Stimulated activated effector memory CD8-positive, alpha-beta T cell treated with anti-CD3 and anti-CD28 coated beads, Interleukin-12 subunit alpha, Interleukin-12 subunit beta, amount 100 ng/mL, for 72 hours (primary cell): Measurements from ENCODE around the gene BRCA1.
A peak's percentile ranks its signal among the peaks of the same experiment; 100 is the strongest.
"Not testable (repeated sequence)": the region's sequence is repeated elsewhere in the genome, so short reads cannot be mapped to it uniquely, and the experiment has no call there.

Experiments used
- ATAC-seq: fragments of 150-1000 bp; cut with Tn5 transposase; 2 replicates; pipeline ENCODE4 v1.10.0; 2021
- DNase-seq, 2 donors: peaks; one replicate each; pipeline ENCODE4 v3.0.0; 2021 to 2022; ENCODE audit warnings: low spot score in 2 of 2
- H3K27ac Mint-ChIP-seq: one replicate; pipeline ENCODE4 v1.8.0; 2022; ENCODE audit warnings: mild to moderate bottlenecking, mixed read lengths
- H3K36me3 Mint-ChIP-seq: one replicate; pipeline ENCODE4 v1.8.0; 2022; ENCODE audit warnings: mild to moderate bottlenecking, mixed read lengths
- H3K4me1 Mint-ChIP-seq: one replicate; pipeline ENCODE4 v1.8.0; 2022; ENCODE audit warnings: mixed read lengths
- H3K4me3 Mint-ChIP-seq: one replicate; pipeline ENCODE4 v1.8.0; 2022; ENCODE audit warnings: mild to moderate bottlenecking, mixed read lengths
- H3K9me3 Mint-ChIP-seq: one replicate; pipeline ENCODE4 v1.8.0; 2022; ENCODE audit warnings: mixed read lengths

The BRCA1 gene

DNA sequence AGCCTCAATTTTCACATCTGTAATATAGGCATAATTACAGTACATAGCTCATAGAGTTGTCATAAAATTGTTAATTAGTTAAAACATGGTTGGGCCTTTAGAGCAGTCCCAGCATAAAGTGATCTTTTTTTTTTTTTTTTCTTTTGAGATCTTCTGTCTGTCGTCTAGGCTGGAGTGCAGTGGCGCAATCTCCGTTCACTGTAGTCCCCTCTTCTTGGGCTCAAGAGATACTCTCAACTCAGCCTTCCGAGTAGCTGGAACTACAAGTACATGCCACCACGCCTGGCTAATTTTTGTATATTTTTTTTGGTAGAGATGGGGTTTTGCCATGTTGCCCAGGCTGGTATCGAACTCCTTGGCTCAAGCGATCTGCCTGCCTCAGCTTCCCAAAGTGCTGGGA lies 69.1 kb downstream of the BRCA1 start:
- H3K27ac Mint-ChIP-seq: no peak overlapping the region
- H3K4me3 Mint-ChIP-seq: no peak overlapping the region
- peaks cover 73% of the 10 kb centered on the region for H3K36me3 Mint-ChIP-seq
- ATAC-seq: no peak
- DNase-seq: no peak
- H3K4me1 Mint-ChIP-seq: no peaks in the 10 kb centered on the region
- no peaks in the 10 kb centered on the region for H3K9me3 Mint-ChIP-seq

- ATAC-seq: not testable (repeated sequence)
- H3K36me3 Mint-ChIP-seq: peaks cover 87% of the 10 kb centered on the region
These were observed 72.2 kb downstream of the BRCA1 start for GRCh38 chr17:43053008-43053407.

DNA sequence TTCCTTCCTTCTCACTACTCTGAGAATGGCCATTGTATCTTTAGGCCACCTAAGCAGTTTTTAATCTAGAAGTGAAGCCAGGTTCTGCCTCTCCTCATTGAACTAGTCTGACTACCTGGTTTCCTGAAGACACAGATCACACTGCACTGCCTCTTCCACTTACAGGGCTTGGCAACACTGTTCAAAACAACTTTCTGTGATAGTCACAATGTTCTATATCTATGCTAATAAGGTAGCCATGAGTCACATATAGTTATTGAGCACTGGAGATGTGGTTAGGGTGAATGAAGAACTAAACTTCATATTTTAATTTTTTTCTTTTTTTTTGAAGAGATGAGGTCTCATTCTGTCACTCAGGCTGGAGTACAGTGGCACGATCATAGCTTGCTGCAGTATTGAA lies 73.2 kb downstream of the BRCA1 start:
- Mint-ChIP-seq H3K4me1 (no peaks in the 10 kb centered on the region), H3K9me3 (no peaks in the 10 kb centered on the region), H3K4me3 (no peak overlapping the region), H3K36me3 (peaks cover 83% of the 10 kb centered on the region), H3K27ac (no peak overlapping the region)
- DNase-seq (no peak), ATAC-seq (no peak)

More at GRCh38 chr17:43053008-43053407, 72.2 kb downstream of the BRCA1 start:
- H3K9me3 Mint-ChIP-seq, H3K4me3 Mint-ChIP-seq, H3K4me1 Mint-ChIP-seq, DNase-seq, H3K27ac Mint-ChIP-seq: not testable (repeated sequence)

- DNase-seq: no peak
- ATAC-seq: no peak
- H3K36me3 Mint-ChIP-seq: peaks cover 37% of the 10 kb centered on the region
- H3K4me1 Mint-ChIP-seq: no peaks in the 10 kb centered on the region
- H3K9me3 Mint-ChIP-seq: no peaks in the 10 kb centered on the region
- no peak overlapping the region for H3K4me3 Mint-ChIP-seq
- H3K27ac Mint-ChIP-seq: no peak overlapping the region
These were observed 81.1 kb downstream of the BRCA1 start for GRCh38 chr17:43044024-43044423.

DNA sequence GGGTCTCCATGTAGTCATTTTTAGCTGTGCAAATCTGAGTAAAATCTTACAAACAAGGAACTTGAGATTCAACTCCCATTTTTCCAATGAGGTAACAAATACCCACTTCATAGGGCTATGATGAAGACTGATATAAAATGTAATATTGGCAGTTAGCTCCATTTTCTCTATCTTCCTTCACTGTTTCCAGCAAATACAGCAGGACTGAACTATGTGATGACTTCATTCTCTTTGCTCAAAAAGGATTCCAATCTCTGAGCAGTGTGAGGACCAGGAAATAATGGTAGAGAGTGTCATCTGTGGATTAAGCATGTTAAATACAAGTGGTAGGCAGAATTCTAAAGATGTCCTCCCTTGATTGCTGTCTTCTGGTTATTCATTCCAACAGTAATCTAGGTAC lies 81.9 kb downstream of the BRCA1 start:
- peaks cover 32% of the 10 kb centered on the region for H3K36me3 Mint-ChIP-seq
- DNase-seq: no peak
- ATAC-seq: no peak
- no peak overlapping the region for H3K4me3 Mint-ChIP-seq
- no peak overlapping the region for H3K27ac Mint-ChIP-seq
- no peaks in the 10 kb centered on the region for H3K4me1 Mint-ChIP-seq
- no peaks in the 10 kb centered on the region for H3K9me3 Mint-ChIP-seq

GRCh38 chr17:43042025-43042628 lies 83.0 kb downstream of the BRCA1 start:
- DNase-seq (no peak), ATAC-seq (no peak)
- no peaks in the 10 kb centered on the region for H3K4me1 Mint-ChIP-seq
- H3K27ac Mint-ChIP-seq: peak overlapping the region; percentile 14
- H3K4me3 Mint-ChIP-seq: no peak overlapping the region
- peaks cover 24% of the 10 kb centered on the region for H3K36me3 Mint-ChIP-seq
- H3K9me3 Mint-ChIP-seq: no peaks in the 10 kb centered on the region

GRCh38 chr17:43040655-43041054 lies 84.5 kb downstream of the BRCA1 start:
- Mint-ChIP-seq H3K27ac (no peak overlapping the region), H3K9me3 (no peaks in the 10 kb centered on the region), H3K4me1 (no peaks in the 10 kb centered on the region), H3K4me3 (no peak overlapping the region), H3K36me3 (peaks cover 9% of the 10 kb centered on the region)
- ATAC-seq (no peak), DNase-seq (no peak)

- H3K4me1 Mint-ChIP-seq: no peaks in the 10 kb centered on the region
- no peak overlapping the region for H3K27ac Mint-ChIP-seq
- no peaks in the 10 kb centered on the region for H3K9me3 Mint-ChIP-seq
- DNase-seq (no peak), ATAC-seq (no peak)
- H3K36me3 Mint-ChIP-seq: no peaks in the 10 kb centered on the region
- H3K4me3 Mint-ChIP-seq: no peak overlapping the region
These were observed 85.5 kb downstream of the BRCA1 start for GRCh38 chr17:43039646-43040045.

GRCh38 chr17:43034894-43035293 lies 90.3 kb downstream of the BRCA1 start:
- Mint-ChIP-seq H3K27ac (peak overlapping the region; percentile 4), H3K4me1 (no peaks in the 10 kb centered on the region), H3K9me3 (no peaks in the 10 kb centered on the region), H3K36me3 (no peaks in the 10 kb centered on the region), H3K4me3 (no peak overlapping the region)
- ATAC-seq (no peak), DNase-seq (no peak)

GRCh38 chr17:43033948-43034881 lies 90.9 kb downstream of the BRCA1 start:
- H3K36me3 Mint-ChIP-seq: no peaks in the 10 kb centered on the region
- H3K9me3 Mint-ChIP-seq: no peaks in the 10 kb centered on the region
- H3K4me3 Mint-ChIP-seq: no peak overlapping the region
- no peak for ATAC-seq
- no peaks in the 10 kb centered on the region for H3K4me1 Mint-ChIP-seq
- peak overlapping the region; percentile 34 for H3K27ac Mint-ChIP-seq
- no peak for DNase-seq

- no peak overlapping the region for H3K4me3 Mint-ChIP-seq
- H3K4me1 Mint-ChIP-seq: no peaks in the 10 kb centered on the region
- H3K9me3 Mint-ChIP-seq: no peaks in the 10 kb centered on the region
- DNase-seq (no peak), ATAC-seq (no peak)
- H3K27ac Mint-ChIP-seq: no peak overlapping the region
- no peaks in the 10 kb centered on the region for H3K36me3 Mint-ChIP-seq
These were observed 93.5 kb downstream of the BRCA1 start for GRCh38 chr17:43031666-43032065.

- DNase-seq: no peak
- no peaks in the 10 kb centered on the region for H3K4me1 Mint-ChIP-seq
- no peak overlapping the region for H3K4me3 Mint-ChIP-seq
- H3K27ac Mint-ChIP-seq: no peak overlapping the region
- no peak for ATAC-seq
- H3K9me3 Mint-ChIP-seq: no peaks in the 10 kb centered on the region
- H3K36me3 Mint-ChIP-seq: peaks cover 10% of the 10 kb centered on the region
These were observed 94.9 kb downstream of the BRCA1 start for GRCh38 chr17:43030137-43030767.

GRCh38 chr17:43028221-43028861 lies 96.8 kb downstream of the BRCA1 start:
- no peak for DNase-seq
- Mint-ChIP-seq H3K36me3 (peaks cover 17% of the 10 kb centered on the region), H3K27ac (no peak overlapping the region), H3K4me3 (no peak overlapping the region), H3K9me3 (no peaks in the 10 kb centered on the region), H3K4me1 (peaks cover 10% of the 10 kb centered on the region)
- no peak for ATAC-seq

DNA sequence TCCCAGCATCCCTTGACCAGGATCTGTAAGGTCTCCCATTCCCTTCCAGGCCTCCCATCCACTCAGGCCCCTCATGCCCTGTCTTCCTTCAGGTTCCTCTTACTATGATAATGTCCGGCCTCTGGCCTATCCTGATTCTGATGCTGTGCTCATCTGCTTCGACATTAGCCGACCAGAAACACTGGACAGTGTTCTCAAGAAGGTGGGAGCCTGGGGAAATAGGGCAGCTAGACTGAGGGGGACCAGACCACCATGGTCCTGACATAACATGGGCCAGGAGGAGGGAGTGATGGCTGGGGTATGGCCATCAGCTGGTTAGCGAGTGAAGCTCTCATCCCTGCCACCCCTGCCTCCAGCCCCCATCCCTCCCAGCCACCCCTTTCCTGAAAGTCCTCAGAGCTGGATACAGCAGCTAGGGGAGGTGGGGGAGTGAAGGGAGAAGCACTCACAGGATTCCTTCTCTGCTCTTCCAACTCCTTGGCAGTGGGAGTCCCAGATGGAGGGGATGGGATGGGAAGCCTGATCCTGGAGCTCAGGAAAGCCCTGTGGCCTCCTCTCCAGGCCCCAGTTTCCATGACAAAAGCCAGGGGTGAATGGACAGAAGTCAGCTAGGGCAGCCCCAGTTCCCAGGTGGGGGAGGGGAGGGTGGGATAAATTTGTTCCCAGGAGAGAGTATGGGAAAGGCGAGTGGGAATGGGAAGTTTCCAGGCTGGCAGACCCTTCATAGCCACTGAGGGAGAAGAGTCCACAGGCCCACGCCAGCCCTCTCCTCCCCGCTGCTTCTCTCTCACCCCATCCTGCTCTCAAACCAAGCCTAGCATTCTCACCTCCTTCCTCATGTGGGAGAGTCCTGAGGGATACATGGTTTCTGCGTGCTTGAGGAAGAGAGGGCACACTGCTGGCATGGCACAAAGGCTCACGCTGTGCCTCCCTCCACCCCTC lies 97.8 kb downstream of the BRCA1 start:
- ATAC-seq (no peak), DNase-seq (no peak)
- peaks cover 17% of the 10 kb centered on the region for H3K36me3 Mint-ChIP-seq
- H3K27ac Mint-ChIP-seq: no peak overlapping the region
- no peaks in the 10 kb centered on the region for H3K9me3 Mint-ChIP-seq
- H3K4me3 Mint-ChIP-seq: no peak overlapping the region
- peaks cover 10% of the 10 kb centered on the region for H3K4me1 Mint-ChIP-seq
